ENCODE results near the gene CACNB2. TPM values are rescaled to one million over a fixed set of nuclear protein-coding genes. Genes with fewer than 3 reads are reported as not detected.

Gene CACNB2
- polyA plus RNA-seq, 1 of the 3 experiments (the other 2 are of a cell fraction) = 0.74 TPM

GRCh38 chr10:18290651-18291313 is 150.6 kb downstream of the CACNB2 start:
- H3K9me3 ChIP-seq = no peaks in the 10 kb centered on the region
- no peaks in the 10 kb centered on the region for H3K9me2 ChIP-seq
- no peaks in the 10 kb centered on the region for H3K27me3 ChIP-seq (ENCODE audit: insufficient read depth)
- ChIA-PET CTCF (no interaction called here), POLR2A (no interaction called here)
- no peak overlapping the region for H3K9ac ChIP-seq
- no peaks in the 10 kb centered on the region for H3F3A ChIP-seq (replicated peaks; ENCODE audit: insufficient read depth)
- no peak overlapping the region for H3K4me2 ChIP-seq
- H3K36me3 ChIP-seq (replicated peaks in 1 of 2; ENCODE audit: control insufficient read depth in 1 of 2, insufficient read depth in 2 of 2, low read length in 1 of 2) = no peaks in the 10 kb centered on the region
- no peak overlapping the region for H3K27ac ChIP-seq (ENCODE audit: low read depth in 2 of 2, low read length in 1 of 2)
- H3K4me3 ChIP-seq (ENCODE audit: low read depth in 2 of 2, low read length in 1 of 2) = no peak overlapping the region
- TF ChIP-seq TAF1 (IDR thresholded peaks at IDR 0.05; ENCODE audit: borderline replicate concordance, low read depth, low read length) (no peak), USF2 (IDR thresholded peaks at IDR 0.05; ENCODE audit: borderline replicate concordance, low read depth, low read length) (no peak), FOSL2 (IDR thresholded peaks at IDR 0.05; ENCODE audit: borderline replicate concordance, low read depth) (no peak), TCF12 (IDR thresholded peaks at IDR 0.05) (no peak)
- WGBS (ENCODE audit: low lambda C conversion rate) = 79% methylated on average over 16 of the region's 16 CpGs
- H2AFZ ChIP-seq (ENCODE audit: low read depth) = no peak overlapping the region
- no peaks in the 10 kb centered on the region for H4K20me1 ChIP-seq (ENCODE audit: insufficient read depth)
- H3K79me2 ChIP-seq (ENCODE audit: insufficient read depth) = no peaks in the 10 kb centered on the region
- no peaks in the 10 kb centered on the region; a peak in 1 of 4 replicates for H3K4me1 ChIP-seq (ENCODE audit: control insufficient read depth in 1 of 2, insufficient read depth in 2 of 2, low read depth in 1 of 2, low read length in 1 of 2)
- no peak for DNase-seq

- H3K9me2 ChIP-seq = no peaks in the 10 kb centered on the region
These were observed 153.6 kb downstream of the CACNB2 start for GRCh38 chr10:18293536-18294510.

More at GRCh38 chr10:18293536-18294510, 153.6 kb downstream of the CACNB2 start:
- Histone ChIP-seq H3K4me2 (no peak overlapping the region), H3K9ac (no peak overlapping the region), H2AFZ (ENCODE audit: low read depth) (no peak overlapping the region), H3F3A (replicated peaks; ENCODE audit: insufficient read depth) (no peaks in the 10 kb centered on the region), H3K27me3 (ENCODE audit: insufficient read depth) (no peaks in the 10 kb centered on the region), H4K20me1 (ENCODE audit: insufficient read depth) (no peaks in the 10 kb centered on the region), H3K4me3 (ENCODE audit: low read depth in 2 of 2, low read length in 1 of 2) (no peak overlapping the region), H3K4me1 (ENCODE audit: control insufficient read depth in 1 of 2, insufficient read depth in 2 of 2, low read depth in 1 of 2, low read length in 1 of 2) (no peaks in the 10 kb centered on the region; a peak in 1 of 4 replicates), H3K36me3 (replicated peaks in 1 of 2; ENCODE audit: control insufficient read depth in 1 of 2, insufficient read depth in 2 of 2, low read length in 1 of 2) (no peaks in the 10 kb centered on the region), H3K27ac (ENCODE audit: low read depth in 2 of 2, low read length in 1 of 2) (no peak overlapping the region), H3K79me2 (ENCODE audit: insufficient read depth) (no peaks in the 10 kb centered on the region), H3K9me3 (no peaks in the 10 kb centered on the region)
- whole genome bisulfite sequencing (ENCODE audit: low lambda C conversion rate) = 52% methylated on average over 9 of the region's 9 CpGs
- no peak for TF ChIP-seq JUND (IDR thresholded peaks at IDR 0.05)
- TF ChIP-seq REST (IDR thresholded peaks at IDR 0.05; ENCODE audit: low read depth, low read length) = no peak
- TF ChIP-seq TCF12 (IDR thresholded peaks at IDR 0.05) = no peak
- TF ChIP-seq FOXM1 (IDR thresholded peaks at IDR 0.05; ENCODE audit: low read depth) = no peak
- ChIA-PET CTCF (no interaction called here), POLR2A (no interaction called here)
- no peak for DNase-seq
